GM19043 (cell line): Measurements from ENCODE around the gene PTPN14.
"Not testable (repeated sequence)": the region's sequence is repeated elsewhere in the genome, so short reads cannot be mapped to it uniquely, and the experiment has no call there.

ENCODE experiments used
- ATAC-seq: cut with Tn5 transposase; IDR thresholded peaks from one replicate; pipeline ENCODE4 v1.9.1; 2021; ENCODE audit warnings: low read depth; ENCODE audit not compliant: unreplicated experiment

The PTPN14 gene

DNA sequence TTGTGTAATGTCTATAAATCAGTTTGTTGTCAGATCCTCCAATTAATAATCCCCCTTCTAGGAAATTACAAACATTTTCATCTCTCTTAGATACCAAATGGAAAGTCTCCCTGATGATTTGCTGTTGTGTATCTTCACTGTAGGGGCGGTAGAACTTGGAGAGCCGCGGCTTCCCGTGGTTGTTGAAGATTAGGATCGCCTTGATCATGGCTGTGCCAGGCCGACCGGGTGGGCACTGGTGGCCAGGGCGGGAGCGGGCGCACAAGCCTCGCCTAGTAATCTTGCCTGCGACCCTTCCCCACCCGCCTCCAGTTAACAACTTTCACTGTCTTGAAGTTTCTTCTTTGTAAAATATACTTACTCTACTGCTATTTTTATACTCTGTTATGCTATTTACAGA lies 68.2 kb downstream of the PTPN14 start:
- ATAC-seq, result not testable (repeated sequence)

DNA sequence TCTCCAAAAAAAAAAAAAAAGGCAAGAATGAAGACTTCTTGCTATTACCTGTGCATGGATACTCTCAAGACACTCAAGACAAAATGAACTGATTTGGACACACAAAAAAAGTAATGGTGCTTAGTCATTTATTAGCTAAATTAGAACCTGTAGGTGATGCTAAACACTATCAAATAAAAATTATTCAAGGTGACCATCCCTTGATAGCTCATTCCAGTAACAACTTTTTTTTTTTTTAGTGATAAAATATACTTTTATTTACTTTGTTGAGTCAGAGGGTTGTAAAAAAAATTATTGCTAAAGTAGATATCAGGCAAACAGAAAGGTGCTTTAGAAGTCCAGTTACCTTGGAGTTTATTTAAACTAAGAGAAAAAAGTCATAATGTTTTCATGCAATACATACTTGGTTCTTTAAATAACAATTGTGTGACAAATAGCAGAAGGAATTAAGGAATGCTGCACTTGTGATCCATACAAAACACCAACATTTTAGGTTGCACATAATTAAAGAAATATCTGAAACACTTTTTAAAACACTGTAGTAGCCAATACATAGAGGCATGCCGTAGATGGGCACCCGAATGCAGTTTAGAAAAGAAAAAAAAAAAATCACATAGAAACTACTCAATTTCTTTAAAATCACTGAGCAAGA lies 69.3 kb downstream of the PTPN14 start:
- not testable (repeated sequence) for ATAC-seq

DNA sequence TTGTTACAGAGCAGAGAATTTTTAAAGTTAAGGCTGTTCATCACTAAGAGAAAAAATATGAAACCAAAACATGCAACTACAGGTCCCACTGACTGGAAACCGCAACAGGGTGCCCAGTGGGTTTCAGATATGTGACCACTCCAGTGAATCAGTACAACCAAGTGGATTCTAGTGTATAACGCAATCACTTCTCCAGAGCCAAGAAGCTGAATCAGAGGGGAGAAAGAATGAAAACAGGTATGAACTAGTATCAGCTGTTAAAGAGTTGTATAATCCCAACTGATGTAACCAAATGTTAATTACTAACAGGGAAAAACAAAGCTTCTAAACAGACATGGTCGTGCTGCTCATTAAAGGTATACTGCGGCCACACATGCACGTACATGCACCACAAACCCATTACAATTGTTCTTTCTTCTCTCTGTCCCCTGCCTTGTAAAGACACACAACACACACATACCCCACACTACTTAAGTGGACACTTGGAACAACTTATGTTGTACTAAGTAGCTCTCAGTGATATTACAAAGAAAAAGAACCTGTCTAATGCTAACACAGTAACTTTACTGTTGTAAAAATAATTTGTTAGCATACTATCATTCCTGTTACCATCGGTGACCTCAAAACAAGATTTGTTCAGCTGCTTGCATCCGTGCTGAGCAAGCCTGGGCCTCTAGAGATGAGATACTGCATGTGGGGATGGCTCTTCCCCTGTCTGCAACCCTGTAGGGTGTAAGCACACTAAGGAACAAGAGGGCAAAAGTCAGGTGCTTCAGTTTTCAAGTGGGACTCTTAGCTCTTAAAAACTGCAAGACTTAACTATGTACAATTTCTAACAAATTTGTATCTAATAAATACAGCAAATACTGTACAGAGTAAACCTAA lies 74.2 kb downstream of the PTPN14 start:
- ATAC-seq, result no peak

DNA sequence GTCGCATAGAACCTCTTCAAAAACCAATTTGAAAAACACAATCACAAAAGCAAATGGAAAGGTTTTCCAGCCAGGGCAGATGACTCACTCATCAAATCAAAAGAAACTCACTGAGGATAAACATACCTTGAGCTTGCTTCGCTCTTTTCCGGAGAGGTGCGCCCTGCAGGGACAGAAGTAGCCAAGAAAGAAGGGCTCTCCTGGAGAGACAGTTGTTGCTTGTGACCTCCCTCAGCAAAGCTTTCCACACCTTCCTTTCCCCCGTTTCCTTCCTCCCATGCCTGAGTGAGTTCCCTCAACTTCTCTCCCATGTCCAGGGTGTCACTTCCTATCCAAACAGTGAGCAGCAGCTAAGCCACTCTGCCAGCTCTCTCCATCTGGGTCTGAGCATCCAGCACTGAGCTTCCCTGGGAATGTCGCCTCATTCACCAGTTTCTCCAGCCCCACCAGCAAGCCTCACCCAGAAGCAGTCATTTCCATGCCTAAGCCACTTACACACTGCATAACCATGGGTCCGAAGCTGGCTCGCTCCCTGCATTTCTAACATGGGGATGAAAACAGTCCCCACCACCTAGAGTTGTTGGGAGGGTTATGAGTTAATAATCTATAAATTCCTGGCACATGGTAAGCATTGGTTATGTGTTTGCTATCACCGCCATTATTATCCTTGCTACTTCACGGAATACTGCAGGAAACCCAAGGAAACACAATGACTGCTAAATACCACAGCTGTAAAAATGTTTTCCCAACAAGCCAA lies 75.0 kb downstream of the PTPN14 start:
- no peak for ATAC-seq

DNA sequence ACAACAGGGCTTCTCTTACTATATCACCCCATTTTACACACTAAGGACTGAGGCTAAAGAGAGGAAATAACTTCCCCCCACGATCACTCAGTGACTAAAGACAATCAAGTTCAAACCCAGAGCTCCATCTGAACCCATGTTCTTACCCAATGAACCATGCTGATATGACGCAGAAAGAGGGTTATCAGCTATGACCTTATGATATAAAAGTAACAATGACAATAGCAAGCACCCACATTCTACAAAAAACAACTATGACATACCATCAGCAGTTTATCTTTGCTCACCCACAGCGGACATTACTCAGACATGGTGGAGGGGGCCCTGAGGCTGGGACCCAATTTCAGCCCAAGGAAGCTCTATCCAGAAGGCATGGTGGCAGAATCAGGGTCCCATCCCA lies 75.7 kb downstream of the PTPN14 start:
- no peak for ATAC-seq

DNA sequence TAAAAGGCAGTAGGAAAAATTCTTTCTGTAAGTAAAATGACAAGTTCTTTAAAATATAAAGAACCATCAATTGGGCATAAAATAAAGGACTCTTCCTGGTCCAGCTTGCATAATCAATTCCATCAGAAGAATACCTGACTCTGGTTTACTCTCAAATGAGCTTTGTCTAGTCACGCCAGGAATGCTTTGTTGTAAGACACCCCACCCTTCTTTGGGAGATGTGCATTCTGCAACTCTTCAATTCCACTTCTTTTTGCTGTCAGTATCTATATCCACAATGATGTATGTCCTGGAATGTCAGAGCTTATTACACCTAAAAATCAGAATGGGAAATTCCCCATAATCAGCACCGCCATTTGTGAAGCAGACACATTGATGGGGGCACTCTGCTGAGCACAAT lies 76.1 kb downstream of the PTPN14 start:
- no peak for ATAC-seq

DNA sequence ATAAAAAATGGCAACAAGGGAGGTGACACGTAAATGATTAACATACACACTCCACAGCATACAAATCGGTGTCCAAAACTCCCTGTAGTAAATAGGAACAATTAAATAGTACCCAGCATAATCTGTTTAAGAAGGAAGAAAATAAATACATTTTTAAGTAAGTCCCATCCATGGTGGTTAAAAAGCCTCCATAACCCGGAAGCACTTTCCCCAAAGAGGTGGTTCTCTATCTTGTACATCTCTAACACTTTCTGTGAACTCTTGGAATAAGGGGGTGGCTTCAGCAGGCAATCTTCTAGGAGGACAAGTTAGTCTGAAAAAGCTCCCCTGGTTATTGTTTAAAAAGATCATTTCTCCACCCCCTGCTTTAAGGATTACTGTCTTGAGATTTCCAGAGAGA lies 76.9 kb downstream of the PTPN14 start:
- no peak for ATAC-seq

DNA sequence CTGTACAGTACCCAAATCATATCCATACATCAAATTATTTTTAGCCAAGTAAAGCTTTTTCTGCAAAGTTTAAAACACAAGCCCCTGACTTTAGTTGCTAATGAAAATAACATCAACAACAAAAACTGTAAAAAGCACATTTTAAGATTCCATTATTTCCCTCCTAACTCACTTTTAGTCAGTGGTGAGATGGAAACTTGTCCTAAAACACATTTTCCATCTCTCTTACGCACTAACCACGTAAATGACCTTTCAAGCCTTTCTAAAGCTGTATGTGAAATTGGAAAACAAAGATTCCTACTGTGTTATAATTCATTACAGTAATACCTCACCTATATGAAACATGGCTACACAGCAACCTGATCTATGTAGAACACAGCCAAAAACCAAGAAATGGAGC lies 77.5 kb downstream of the PTPN14 start:
- ATAC-seq, result no peak

DNA sequence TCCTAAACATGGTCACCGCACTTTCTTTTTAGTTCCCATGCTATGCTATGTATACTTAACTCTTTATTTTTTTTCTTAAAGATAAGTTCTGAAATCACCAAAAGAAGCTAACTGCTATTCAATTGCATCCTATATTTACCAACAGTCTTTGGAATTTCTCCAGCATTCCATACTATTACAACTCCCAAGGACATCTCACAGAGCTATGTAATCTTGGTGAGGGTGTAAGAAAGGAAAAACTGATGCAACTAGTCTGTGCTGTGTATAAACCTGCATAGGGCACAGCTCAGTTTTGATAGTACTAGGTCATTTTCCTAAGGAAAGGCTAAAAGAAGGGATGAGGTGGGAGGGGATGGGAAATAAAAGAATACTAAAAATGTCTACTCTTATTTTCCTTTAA lies 78.0 kb downstream of the PTPN14 start:
- ATAC-seq, result no peak

DNA sequence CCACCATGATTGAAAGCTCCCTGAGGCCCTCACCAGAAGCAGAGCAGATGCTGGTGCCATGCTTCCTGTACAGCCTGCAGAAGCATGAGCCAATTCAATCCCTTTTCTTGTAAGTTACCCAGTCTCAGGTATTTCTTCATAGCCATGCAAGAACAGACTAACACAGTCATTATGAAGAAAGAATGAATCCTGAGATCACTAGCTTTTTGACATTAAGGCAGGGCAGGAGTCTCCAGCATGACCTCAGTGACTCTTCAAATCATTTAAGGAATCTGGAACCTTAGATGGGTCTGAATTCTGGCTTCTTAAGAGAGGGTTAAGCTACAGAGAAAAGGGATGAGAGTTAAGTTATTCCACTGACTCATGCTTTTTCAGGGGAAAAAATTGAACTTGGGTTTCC lies 79.0 kb downstream of the PTPN14 start:
- no peak for ATAC-seq

DNA sequence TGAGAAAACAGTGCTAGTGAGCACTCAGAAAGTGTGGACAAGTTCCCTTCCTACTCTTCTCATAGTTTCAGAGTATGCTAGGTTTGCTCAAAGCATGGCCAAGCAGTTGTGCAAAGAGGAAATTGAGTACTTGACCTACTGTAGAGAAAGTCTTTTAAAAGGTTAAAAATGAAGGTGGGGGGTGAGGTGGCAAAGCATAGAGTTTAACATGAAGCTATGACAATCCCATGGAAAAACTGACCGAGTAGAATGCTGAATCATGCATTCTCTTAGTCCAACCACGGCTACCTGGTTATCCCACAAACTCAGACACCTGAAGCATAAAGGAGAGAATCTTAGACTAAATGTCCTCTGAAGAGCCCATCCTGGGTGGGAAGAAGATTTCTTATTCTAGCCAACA lies 79.9 kb downstream of the PTPN14 start:
- ATAC-seq, result no peak

DNA sequence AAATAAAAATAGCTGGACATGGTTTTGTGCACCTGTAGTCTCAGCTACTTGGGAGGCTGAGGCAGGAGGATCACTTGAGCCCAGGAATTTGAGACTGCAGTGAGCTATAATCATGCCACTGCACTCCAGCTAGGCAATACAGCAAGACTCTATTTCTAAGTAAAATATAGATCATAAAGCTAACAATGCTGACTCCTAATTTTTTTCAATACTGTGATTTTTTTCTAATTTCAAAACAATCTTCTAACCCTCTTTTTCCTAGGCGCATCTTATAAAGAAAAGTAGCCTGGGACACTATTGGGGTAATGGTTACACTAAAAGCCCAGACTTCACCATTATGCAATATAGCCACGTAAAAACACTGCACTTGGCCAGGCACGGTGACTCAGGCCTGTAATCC lies 81.3 kb downstream of the PTPN14 start:
- ATAC-seq, result no peak

DNA sequence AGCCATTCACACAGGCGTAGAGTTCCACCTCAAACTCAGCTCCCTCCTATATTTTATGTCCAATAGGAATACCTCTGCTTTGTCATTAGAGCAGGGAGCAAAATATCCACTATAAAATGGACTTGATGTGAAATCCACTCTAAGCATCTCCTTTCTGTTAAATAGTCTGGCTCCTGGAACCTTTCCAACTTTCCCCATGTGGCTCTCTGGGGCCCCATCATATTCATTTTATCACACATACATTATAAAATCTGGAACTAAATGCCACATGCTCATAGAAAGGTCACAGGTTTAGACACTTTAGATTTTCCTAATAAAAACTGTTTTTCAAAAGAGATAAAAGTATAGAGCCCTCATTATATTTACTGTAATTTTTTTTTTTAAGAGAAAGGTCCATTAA lies 82.1 kb downstream of the PTPN14 start:
- no peak for ATAC-seq

DNA sequence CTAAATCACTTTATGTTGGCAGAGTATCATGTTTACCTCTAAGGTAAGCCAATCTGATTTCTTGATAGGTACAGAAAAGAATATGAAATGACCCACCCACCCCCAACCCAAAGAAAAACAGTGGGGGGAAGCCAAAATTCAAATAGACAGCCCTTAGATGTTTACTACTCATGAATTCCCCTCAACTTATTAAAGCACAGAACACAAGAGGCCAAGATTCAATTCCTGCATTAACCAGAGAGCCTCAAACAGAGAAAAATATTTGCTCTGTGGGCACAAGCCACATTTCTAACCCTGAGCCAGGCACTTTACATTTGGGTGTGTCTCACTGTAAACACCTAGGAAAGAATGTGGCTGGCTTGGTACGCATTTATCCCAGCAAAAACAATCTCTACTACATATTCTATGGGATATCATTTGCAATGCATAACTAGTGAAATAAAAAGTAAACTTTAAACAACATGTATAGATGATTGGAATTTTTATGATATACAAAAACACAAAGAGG lies 84.3 kb downstream of the PTPN14 start:
- ATAC-seq, result no peak

DNA sequence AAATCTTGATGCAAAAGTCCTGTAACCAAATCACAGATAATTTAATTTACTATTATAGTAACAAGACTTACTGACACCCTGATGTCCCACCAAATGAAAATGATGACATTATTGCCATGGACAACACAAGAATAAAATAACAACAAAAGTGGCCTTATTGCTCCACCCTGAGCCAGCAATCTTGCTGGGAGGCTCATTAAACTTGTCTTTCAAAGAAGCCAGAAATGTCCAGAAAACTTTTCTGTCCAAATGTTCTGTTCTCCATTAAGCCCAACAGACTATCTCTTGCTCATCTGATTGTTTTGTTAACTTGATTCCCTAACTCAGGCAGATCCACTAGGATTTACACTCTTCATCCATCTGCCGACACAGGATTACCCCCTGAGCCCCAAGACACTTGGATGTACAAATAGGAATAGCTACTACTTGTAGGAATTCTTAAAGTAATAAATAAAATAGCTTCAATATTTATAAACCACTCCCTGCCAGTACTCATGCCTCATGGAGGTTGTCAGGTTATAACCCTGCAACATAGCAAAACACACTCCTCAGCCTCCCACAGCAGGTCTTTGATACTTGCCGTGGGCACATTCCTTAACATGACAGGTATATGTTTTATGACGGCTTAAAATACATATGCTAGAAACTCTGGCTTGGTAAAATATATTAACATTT lies 84.9 kb downstream of the PTPN14 start:
- ATAC-seq, result no peak

DNA sequence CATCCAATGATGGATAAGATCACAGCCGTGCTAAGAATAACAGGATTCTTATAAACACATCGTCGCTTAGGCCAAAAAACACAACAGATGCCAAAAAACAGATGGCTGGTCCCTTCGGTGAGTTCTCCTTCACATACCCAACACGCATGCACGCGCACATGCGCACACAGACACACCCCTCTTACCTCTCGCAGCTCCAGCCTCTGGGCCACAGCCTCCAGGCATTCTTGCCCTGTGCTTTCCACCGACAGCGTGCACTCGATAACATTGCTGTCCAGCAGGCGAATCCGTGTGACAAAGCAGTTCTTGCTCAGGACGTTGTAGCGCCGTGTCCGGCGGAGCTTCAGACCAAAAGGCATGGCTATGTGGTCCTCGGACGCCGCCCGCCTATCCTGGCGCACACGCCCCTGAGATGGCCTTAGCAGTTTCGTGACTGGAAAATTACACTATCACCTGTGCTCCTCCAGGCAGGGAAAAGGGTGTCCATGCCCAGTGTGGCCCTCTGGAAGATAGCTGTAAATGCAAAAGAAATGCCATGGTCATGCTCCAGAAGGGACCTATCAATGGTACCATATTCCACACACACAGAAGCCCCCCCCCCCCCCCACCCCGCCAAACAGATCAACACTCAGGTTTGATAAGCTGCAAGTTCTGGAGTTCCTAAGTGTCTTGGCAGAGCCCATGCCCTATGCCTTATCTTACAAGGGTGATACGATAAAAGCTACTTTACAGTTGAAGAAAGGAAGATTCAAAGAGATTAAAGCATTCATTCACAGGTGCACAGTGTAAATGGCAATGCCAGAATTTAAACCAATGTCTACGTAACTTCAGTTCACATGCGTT lies 86.7 kb downstream of the PTPN14 start:
- no peak for ATAC-seq

DNA sequence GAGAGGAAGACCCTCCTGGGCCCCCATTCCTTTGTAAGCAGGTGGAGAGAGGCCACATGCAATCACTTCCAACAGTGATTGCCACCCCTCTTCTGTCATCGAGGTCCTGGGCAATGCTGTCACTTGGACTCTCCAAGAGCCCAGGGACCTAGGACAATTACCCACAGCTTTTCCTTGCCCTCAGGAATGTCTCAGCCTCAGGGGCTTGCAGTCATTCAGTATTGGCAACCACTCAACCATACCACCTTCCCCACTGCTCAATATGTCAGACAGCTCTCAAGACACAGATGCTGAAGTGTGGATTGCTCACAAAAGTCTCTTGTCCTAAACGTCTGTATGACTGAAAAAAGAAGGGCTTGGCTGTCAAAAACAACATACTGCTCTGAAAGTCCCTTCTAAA lies 87.8 kb downstream of the PTPN14 start:
- no peak for ATAC-seq

DNA sequence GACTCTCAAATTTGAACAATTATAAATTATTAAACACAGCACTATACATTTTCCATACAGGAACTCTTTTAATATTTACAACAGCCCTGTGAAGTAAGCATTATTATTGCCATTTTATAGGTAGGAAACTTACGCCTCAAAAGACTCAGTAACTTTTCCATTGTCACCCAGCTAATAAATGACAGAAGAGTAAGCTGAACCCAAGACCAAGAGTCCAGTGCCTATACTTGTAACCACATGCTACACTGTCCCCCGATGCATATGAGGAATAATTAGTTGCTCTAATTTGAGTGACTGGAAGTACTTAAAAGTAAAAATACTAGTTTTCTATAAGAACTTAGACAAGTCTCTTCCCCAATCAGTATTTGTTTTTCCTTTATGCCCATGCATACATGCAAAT lies 88.5 kb downstream of the PTPN14 start:
- ATAC-seq, result no peak

DNA sequence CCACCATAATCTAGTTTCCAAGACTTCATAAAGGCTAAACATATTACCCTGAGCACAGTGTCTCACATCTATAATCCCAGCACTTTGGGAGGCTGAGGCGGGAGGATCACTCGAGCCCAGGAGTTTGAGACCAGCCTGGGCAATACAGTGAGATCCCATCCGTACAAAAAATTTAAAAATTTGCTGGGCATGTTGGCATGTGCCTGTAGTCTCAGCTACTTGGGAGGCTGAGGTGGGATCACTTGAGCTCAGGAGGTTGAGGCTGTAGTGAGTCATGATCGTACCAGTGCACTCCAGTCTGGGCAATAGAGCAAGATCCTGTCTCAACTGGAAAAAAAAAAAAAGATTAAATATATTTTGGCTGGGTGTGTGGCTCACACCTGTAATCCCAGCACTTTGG lies 90.1 kb downstream of the PTPN14 start:
- ATAC-seq, result no peak
